DND-41 (cell line): ENCODE data around the gene TESMIN.

Source experiments
- ATAC-seq: fragments of 200-7000 bp; cut with Tn5 transposase; 3 replicates; pipeline ENCODE4 v1.9.1; 2021; ENCODE audit warnings: low read depth; ENCODE audit not compliant: insufficient read depth
- DNase-seq: peaks from one replicate; pipeline ENCODE4 v3.0.0-alpha.2; 2020
- H2AFZ ChIP-seq: 2 replicates; pipeline ENCODE4 v1.6.0; 2012; ENCODE audit warnings: low read depth, low read length
- H3K27ac ChIP-seq: 2 replicates; pipeline ENCODE4 v1.5.1; 2012; ENCODE audit warnings: low read length, inconsistent platforms
- H3K27me3 ChIP-seq: fragments of 200-600 bp; sonication (generic); 2 replicates; pipeline ENCODE4 v1.6.0; 2012; ENCODE audit warnings: low read length, mild to moderate bottlenecking, inconsistent platforms; ENCODE audit not compliant: insufficient read depth, poor library complexity
- H3K36me3 ChIP-seq: 2 replicates; pipeline ENCODE4 v1.5.1; 2012; ENCODE audit warnings: low read length, inconsistent platforms; ENCODE audit not compliant: insufficient read depth
- H3K4me1 ChIP-seq: 2 replicates; pipeline ENCODE4 v1.5.1; 2012; ENCODE audit warnings: mild to moderate bottlenecking, low read length; ENCODE audit not compliant: insufficient read depth
- H3K4me2 ChIP-seq: 2 replicates; pipeline ENCODE4 v1.6.0; 2012; ENCODE audit warnings: mild to moderate bottlenecking, moderate library complexity, low read length, inconsistent platforms; ENCODE audit not compliant: insufficient read depth
- H3K4me3 ChIP-seq, 2 experiments: fragments of 200-600 bp in 1 of 2; shearing (Covaris generic) in 1 of 2; 2 replicates each; pipeline ENCODE4 v1.5.1; 2012 to 2016; ENCODE audit warnings: inconsistent platforms in 2 of 2, low read length in 2 of 2, mild to moderate bottlenecking in 2 of 2, low read depth in 1 of 2, moderate library complexity in 1 of 2
- H3K79me2 ChIP-seq: 2 replicates; pipeline ENCODE4 v1.6.0; 2012; ENCODE audit warnings: low read length, inconsistent platforms; ENCODE audit not compliant: insufficient read depth
- H3K9ac ChIP-seq: 2 replicates; pipeline ENCODE4 v1.6.0; 2012; ENCODE audit warnings: low read depth, mild to moderate bottlenecking, inconsistent platforms, low read length, moderate library complexity
- H3K9me3 ChIP-seq: 2 replicates; pipeline ENCODE4 v1.5.1; 2012; ENCODE audit warnings: low read length, moderate library complexity, mild to moderate bottlenecking, inconsistent platforms; ENCODE audit not compliant: insufficient read depth, severe bottlenecking
- H4K20me1 ChIP-seq: 2 replicates; pipeline ENCODE4 v1.6.0; 2012; ENCODE audit warnings: low read length; ENCODE audit not compliant: insufficient read depth
- EZH2 ChIP-seq: IDR thresholded peaks from 3 replicates; pipeline ENCODE4 v1.6.1; 2012; ENCODE audit warnings: borderline replicate concordance, low read depth, mild to moderate bottlenecking, moderate library complexity, low read length, inconsistent platforms; ENCODE audit not compliant: severe bottlenecking
- TF ChIP-seq, protein P1 (sequence below): IDR thresholded peaks from 2 replicates; pipeline ENCODE4 v1.5.1; 2012; ENCODE audit warnings: borderline replicate concordance, low read length, moderate library complexity, mild to moderate bottlenecking; ENCODE audit not compliant: poor library complexity, severe bottlenecking; ENCODE audit errors: extremely low read depth

Gene TESMIN

GRCh38 chr11:68667511-68668500 lies 83.5 kb downstream of the TESMIN start:
- Histone ChIP-seq H3K9ac (no peak overlapping the region), H2AFZ (no peak overlapping the region), H3K36me3 (no peaks in the 10 kb centered on the region), H4K20me1 (no peaks in the 10 kb centered on the region), H3K4me2 (no peak overlapping the region), H3K27me3 (no peaks in the 10 kb centered on the region), H3K27ac (no peak overlapping the region), H3K4me1 (no peaks in the 10 kb centered on the region), H3K79me2 (no peaks in the 10 kb centered on the region), H3K9me3 (no peaks in the 10 kb centered on the region), H3K4me3 (no peak overlapping the region)
- DNase-seq, result no peak
- TF ChIP-seq, protein P1, sequence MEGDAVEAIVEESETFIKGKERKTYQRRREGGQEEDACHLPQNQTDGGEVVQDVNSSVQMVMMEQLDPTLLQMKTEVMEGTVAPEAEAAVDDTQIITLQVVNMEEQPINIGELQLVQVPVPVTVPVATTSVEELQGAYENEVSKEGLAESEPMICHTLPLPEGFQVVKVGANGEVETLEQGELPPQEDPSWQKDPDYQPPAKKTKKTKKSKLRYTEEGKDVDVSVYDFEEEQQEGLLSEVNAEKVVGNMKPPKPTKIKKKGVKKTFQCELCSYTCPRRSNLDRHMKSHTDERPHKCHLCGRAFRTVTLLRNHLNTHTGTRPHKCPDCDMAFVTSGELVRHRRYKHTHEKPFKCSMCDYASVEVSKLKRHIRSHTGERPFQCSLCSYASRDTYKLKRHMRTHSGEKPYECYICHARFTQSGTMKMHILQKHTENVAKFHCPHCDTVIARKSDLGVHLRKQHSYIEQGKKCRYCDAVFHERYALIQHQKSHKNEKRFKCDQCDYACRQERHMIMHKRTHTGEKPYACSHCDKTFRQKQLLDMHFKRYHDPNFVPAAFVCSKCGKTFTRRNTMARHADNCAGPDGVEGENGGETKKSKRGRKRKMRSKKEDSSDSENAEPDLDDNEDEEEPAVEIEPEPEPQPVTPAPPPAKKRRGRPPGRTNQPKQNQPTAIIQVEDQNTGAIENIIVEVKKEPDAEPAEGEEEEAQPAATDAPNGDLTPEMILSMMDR, result no peak
- TF ChIP-seq EZH2, result no peak
- no peak for ATAC-seq

- Histone ChIP-seq H3K4me1 (no peaks in the 10 kb centered on the region), H3K36me3 (no peaks in the 10 kb centered on the region), H3K79me2 (no peaks in the 10 kb centered on the region), H4K20me1 (no peaks in the 10 kb centered on the region), H3K9ac (no peak overlapping the region), H3K4me3 (no peak overlapping the region), H2AFZ (no peak overlapping the region), H3K9me3 (no peaks in the 10 kb centered on the region), H3K27ac (no peak overlapping the region), H3K27me3 (no peaks in the 10 kb centered on the region), H3K4me2 (no peak overlapping the region)
- TF ChIP-seq, protein P1, result no peak
- TF ChIP-seq EZH2, result no peak
- DNase-seq (no peak), ATAC-seq (no peak)
Observed at GRCh38 chr11:68666849-68667248, 84.5 kb downstream of the TESMIN start.

DNA sequence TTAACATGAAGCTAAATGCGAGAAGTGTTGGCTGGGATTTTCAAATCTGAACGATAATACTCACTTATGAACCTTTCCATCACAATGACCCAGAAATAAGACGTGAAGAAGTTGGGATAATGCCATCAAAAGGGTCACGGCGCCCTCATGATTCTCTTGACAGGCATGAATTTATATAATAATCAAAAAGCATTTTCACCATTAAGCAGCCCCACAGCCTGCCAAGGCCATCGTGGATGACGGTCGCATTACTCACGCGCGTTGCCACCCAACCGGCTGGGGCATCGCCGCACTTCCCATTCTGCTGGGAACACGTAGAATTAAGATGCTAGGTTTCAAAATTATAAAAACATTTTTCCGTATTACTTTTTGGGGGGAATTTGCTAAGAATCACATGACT lies 85.9 kb downstream of the TESMIN start:
- DNase-seq, result no peak
- ATAC-seq, result no peak
- no peaks in the 10 kb centered on the region for H3K4me1 ChIP-seq
- H4K20me1 ChIP-seq, result no peaks in the 10 kb centered on the region
- no peak overlapping the region for H3K4me3 ChIP-seq
- H3K4me2 ChIP-seq, result no peak overlapping the region
- no peak for TF ChIP-seq EZH2
- TF ChIP-seq, protein P1, result no peak
- no peak overlapping the region for H3K27ac ChIP-seq
- no peaks in the 10 kb centered on the region for H3K9me3 ChIP-seq
- H3K36me3 ChIP-seq, result no peaks in the 10 kb centered on the region
- no peak overlapping the region for H2AFZ ChIP-seq
- H3K79me2 ChIP-seq, result no peaks in the 10 kb centered on the region
- no peak overlapping the region for H3K9ac ChIP-seq
- no peaks in the 10 kb centered on the region for H3K27me3 ChIP-seq
